Endothelial cell of umbilical vein (primary cell): ENCODE data around the gene MINDY3. TPM values are rescaled to one million over a fixed set of nuclear protein-coding genes. Genes with fewer than 3 reads are reported as not detected.
"Not testable (repeated sequence)": the region's sequence is repeated elsewhere in the genome, so short reads cannot be mapped to it uniquely, and the experiment has no call there.

Source experiments
- BruUV-seq: library from RNA; stranded (reverse); fragments of 400-500 nt; replicated peaks from 2 replicates; lab custom pipeline; 2021; lab: Mats Ljungman, UMichigan
- CTCF ChIA-PET: fragments of 300-600, 350-600 bp; sonication (Branson Sonifier 250); formaldehyde crosslinking; loops from one replicate; lab custom pipeline; 2021; ENCODE audit warnings: antibody characterized with exemption, inconsistent platforms; lab: Charles Lee
- POLR2A ChIA-PET: fragments of 300-600, 350-600 bp; sonication (Branson Sonifier 250); formaldehyde crosslinking; loops from one replicate; lab custom pipeline; 2021; ENCODE audit warnings: antibody characterized with exemption, inconsistent platforms; lab: Charles Lee
- DNase-seq: peaks from one replicate; pipeline ENCODE4 v3.0.0-alpha.2; 2011; ENCODE audit warnings: low read depth, low spot score
- FAIRE-seq: peaks from 2 replicates; lab custom pipeline; 2011; peaks lifted over from hg19 to GRCh38; lab: Jason Lieb, UNC
- H2AFZ ChIP-seq: 2 replicates; pipeline ENCODE4 v1.6.0; 2012; ENCODE audit warnings: low read depth, low read length, control low read depth, inconsistent platforms
- H3K27ac ChIP-seq: 2 replicates; pipeline ENCODE4 v1.5.1; 2011; ENCODE audit warnings: low read depth, mild to moderate bottlenecking, control low read depth, low read length, moderate library complexity; ENCODE audit not compliant: insufficient read depth
- H3K27me3 ChIP-seq, 2 experiments: 2 replicates each; pipeline versions ENCODE4 v1.6.0 to v1.6.1; 2011; ENCODE audit warnings: low read length in 2 of 2, mixed read lengths in 1 of 2; ENCODE audit not compliant: control insufficient read depth in 2 of 2, insufficient read depth in 2 of 2
- H3K36me3 ChIP-seq, 2 experiments: 2 replicates in 1 of 2; 3 replicates in 1 of 2; pipeline ENCODE4 v1.5.1; 2011; ENCODE audit warnings: low read length in 2 of 2, mild to moderate bottlenecking in 1 of 2, moderate library complexity in 1 of 2; ENCODE audit not compliant: control insufficient read depth in 2 of 2, insufficient read depth in 2 of 2; ENCODE audit errors: extremely low read depth in 1 of 2
- H3K4me1 ChIP-seq: 3 replicates; pipeline ENCODE4 v1.5.1; 2011; ENCODE audit warnings: mild to moderate bottlenecking, low read length; ENCODE audit not compliant: control insufficient read depth, insufficient read depth; ENCODE audit errors: extremely low read depth
- H3K4me2 ChIP-seq: 2 replicates; pipeline ENCODE4 v1.6.1; 2011; ENCODE audit warnings: low read length, control low read depth, mixed read lengths; ENCODE audit not compliant: insufficient read depth
- H3K4me3 ChIP-seq, 3 experiments: fragments of 200-600 bp in 1 of 3; sonication (generic), shearing (Covaris generic) in 1 of 3; replicated peaks in 1 of 3; 2 replicates each; pipeline ENCODE4 v1.5.1; 2011 to 2016; ENCODE audit warnings: control low read depth in 3 of 3, low read length in 3 of 3, mild to moderate bottlenecking in 2 of 3, inconsistent platforms in 1 of 3, low read depth in 1 of 3, moderate library complexity in 1 of 3; ENCODE audit not compliant: insufficient read depth in 1 of 3
- H3K79me2 ChIP-seq: 2 replicates; pipeline ENCODE4 v1.6.0; 2012; ENCODE audit warnings: low read length, inconsistent platforms; ENCODE audit not compliant: control insufficient read depth, insufficient read depth
- H3K9ac ChIP-seq: replicated peaks from 2 replicates; pipeline ENCODE3; 2011; ENCODE audit warnings: low read length, control low read depth; ENCODE audit not compliant: insufficient read depth; ENCODE audit errors: extremely low read depth
- H3K9me1 ChIP-seq: replicated peaks from 3 replicates; pipeline ENCODE4 v1.6.0; 2011; ENCODE audit warnings: mild to moderate bottlenecking, low read length; ENCODE audit not compliant: control insufficient read depth, insufficient read depth; ENCODE audit errors: extremely low read depth
- H3K9me3 ChIP-seq: replicated peaks from 2 replicates; pipeline ENCODE4 v1.5.1; 2012; ENCODE audit warnings: low read length, inconsistent platforms; ENCODE audit not compliant: control insufficient read depth, insufficient read depth
- H4K20me1 ChIP-seq: replicated peaks from 2 replicates; pipeline ENCODE3; 2011; ENCODE audit warnings: mild to moderate bottlenecking, low read length; ENCODE audit not compliant: control insufficient read depth, insufficient read depth; ENCODE audit errors: extremely low read depth
- dilution Hi-C: fragments of 300-500 bp; cut with MboI; formaldehyde crosslinking; loops from one replicate; pipeline ENCODE4 v1.15.0; 2019; ENCODE audit warnings: low sequenced_read_pairs; ENCODE audit not compliant: extremely low pct_ligation_motif_present
- intact Hi-C: fragments of 100-400 bp; cut with micrococcal nuclease; formaldehyde crosslinking; loops from one replicate; pipeline ENCODE4 v1.10.0; 2022
- polyA plus RNA-seq, 4 experiments: library from polyadenylated mRNA; depleted of rRNA in 3 of 4; stranded (reverse) in 3 of 4; unstranded in 1 of 4; fragments of >200 nt; gene quantifications; 2 replicates each; pipeline versions ENCODE4 v1.2.1 to v1.2.3, GENCODE V29; 2011 to 2012; ENCODE audit warnings: missing spikeins in 1 of 4
- total RNA-seq: library from RNA; stranded (reverse); gene quantifications from 2 replicates; pipeline ENCODE4 v1.2.3, GENCODE V29; 2021

Gene MINDY3
- total and polyA plus RNA-seq, 2 donors (not counting 3 experiments of a cell fraction or from before 2014, with no cell fraction given), result 7.5 to 20.2 TPM

- H3K79me2 ChIP-seq, POLR2A ChIA-PET, BruUV-seq, H3K9ac ChIP-seq, H3K9me3 ChIP-seq, intact Hi-C loops, H3K36me3 ChIP-seq, FAIRE-seq, dilution Hi-C loops, H3K27ac ChIP-seq, H3K4me1 ChIP-seq, H2AFZ ChIP-seq, DNase-seq, H3K4me3 ChIP-seq, H4K20me1 ChIP-seq, H3K4me2 ChIP-seq, H3K9me1 ChIP-seq: not testable (repeated sequence)
- CTCF ChIA-PET, result interaction anchor here (1.3 kb wide), 2 partner anchors 9 to 902 kb away, joined by 4 read pairs; no protein-coding TSS in a partner anchor
- peaks cover 6 to 13% of the 10 kb centered on the region in 2 experiments for H3K27me3 ChIP-seq
Measured at GRCh38 chr10:15876274-15876673, 16.0 kb upstream of the MINDY3 start.

- not testable (repeated sequence) for BruUV-seq
Measured at GRCh38 chr10:15872645-15873044, 12.3 kb upstream of the MINDY3 start.

More at GRCh38 chr10:15872645-15873044, 12.3 kb upstream of the MINDY3 start:
- H3K9me1 ChIP-seq, H3K79me2 ChIP-seq, H3K4me1 ChIP-seq, H3K9me3 ChIP-seq, H4K20me1 ChIP-seq, FAIRE-seq, DNase-seq, POLR2A ChIA-PET, intact Hi-C loops, H3K4me2 ChIP-seq, H3K36me3 ChIP-seq, H3K4me3 ChIP-seq, CTCF ChIA-PET, dilution Hi-C loops, H3K9ac ChIP-seq, H3K27ac ChIP-seq, H2AFZ ChIP-seq: not testable (repeated sequence)
- H3K27me3 ChIP-seq, result peaks cover 7 to 34% of the 10 kb centered on the region in 2 experiments
